HepG2 (cell line): ENCODE results near the gene CLIC6. TPM values are rescaled to one million over a fixed set of nuclear protein-coding genes. Genes with fewer than 3 reads are reported as not detected.

Source experiments
- ATAC-seq: fragments of 200-7000 bp; cut with Tn5 transposase; 3 replicates; pipeline ENCODE4 v1.9.1; 2020; ENCODE audit warnings: mild to moderate bottlenecking, moderate library complexity
- BruUV-seq: library from RNA; stranded (reverse); fragments of 400-500 nt; replicated peaks from 2 replicates; lab custom pipeline; 2021; lab: Mats Ljungman, UMichigan
- CTCF ChIA-PET: fragments of 300-600 bp; formaldehyde crosslinking; extraction: SDS; loops from one replicate; lab custom pipeline; 2021; ENCODE audit warnings: low total read pairs, inconsistent platforms, low intra/inter-chr PET ratio; lab: Yijun Ruan, JAX
- POLR2A ChIA-PET: fragments of 350-600 bp; sonication (Branson Sonifier 250); formaldehyde crosslinking; loops from one replicate; lab custom pipeline; 2020; ENCODE audit warnings: antibody characterized with exemption, inconsistent platforms; lab: Yijun Ruan, JAX
- DNase-seq: peaks from one replicate; pipeline ENCODE4 v3.0.0-alpha.2; 2015; ENCODE audit warnings: low spot score
- FAIRE-seq: peaks from 3 replicates; lab custom pipeline; 2011; peaks lifted over from hg19 to GRCh38; lab: Jason Lieb, UNC
- H2AFZ ChIP-seq: one replicate; pipeline ENCODE4 v1.6.1; 2011; ENCODE audit warnings: low read length, inconsistent platforms
- H3K27ac ChIP-seq: fragments of 300-600 bp; 3 replicates; pipeline ENCODE4 v1.8.0; 2011; ENCODE audit warnings: mixed run types, mild to moderate bottlenecking, mixed read lengths, low read length, inconsistent platforms; ENCODE audit not compliant: insufficient read depth; ENCODE audit errors: extremely low read length
- H3K27me3 ChIP-seq, 2 experiments: fragments of 200-600 bp in 1 of 2; 2 replicates in 1 of 2; 3 replicates in 1 of 2; pipeline versions ENCODE4 v1.6.0 to v1.8.0; 2011; ENCODE audit warnings: low read length in 2 of 2, mild to moderate bottlenecking in 2 of 2, moderate library complexity in 2 of 2, inconsistent platforms in 1 of 2; ENCODE audit not compliant: insufficient read depth in 2 of 2, control insufficient read depth in 1 of 2
- H3K36me3 ChIP-seq, 2 experiments: fragments of 200-600 bp in 1 of 2; replicated peaks in 1 of 2; 2 replicates in 1 of 2; 3 replicates in 1 of 2; pipeline versions ENCODE4 v1.5.1 to v1.8.0; 2011; ENCODE audit warnings: low read length in 2 of 2, inconsistent platforms in 1 of 2; ENCODE audit not compliant: insufficient read depth in 2 of 2, control insufficient read depth in 1 of 2
- H3K4me1 ChIP-seq: 2 replicates; pipeline ENCODE4 v1.5.1; 2012; ENCODE audit warnings: low read length, inconsistent platforms; ENCODE audit not compliant: insufficient read depth
- H3K4me2 ChIP-seq: 2 replicates; pipeline ENCODE4 v1.6.0; 2011; ENCODE audit warnings: low read depth, low read length, inconsistent platforms
- H3K4me3 ChIP-seq, 3 experiments: fragments of 200-600 bp in 1 of 3; sonication (generic), shearing (Covaris generic) in 1 of 3; replicated peaks in 1 of 3; 2 replicates each; pipeline ENCODE4 v1.5.1; 2011 to 2016; ENCODE audit warnings: low read length in 3 of 3, inconsistent platforms in 2 of 3, low read depth in 2 of 3, mild to moderate bottlenecking in 2 of 3, control low read depth in 1 of 3, mixed read lengths in 1 of 3; ENCODE audit not compliant: insufficient read depth in 1 of 3
- H3K79me2 ChIP-seq: one replicate; pipeline ENCODE4 v1.6.1; 2011; ENCODE audit warnings: low read length, inconsistent platforms; ENCODE audit not compliant: insufficient read depth
- H3K9ac ChIP-seq: 2 replicates; pipeline ENCODE4 v1.6.0; 2011; ENCODE audit warnings: mild to moderate bottlenecking, low read depth, low read length, inconsistent platforms; ENCODE audit not compliant: insufficient read depth
- H3K9me3 ChIP-seq: 2 replicates; pipeline ENCODE4 v1.5.1; 2012; ENCODE audit warnings: mild to moderate bottlenecking, low read length
- H4K20me1 ChIP-seq: 2 replicates; pipeline ENCODE4 v1.6.0; 2011; ENCODE audit warnings: inconsistent platforms, mild to moderate bottlenecking, low read length, moderate library complexity; ENCODE audit not compliant: insufficient read depth
- FOXC1 ChIP-seq: sonication (generic); formaldehyde crosslinking; IDR thresholded peaks from 2 replicates; pipeline ENCODE4 v1.8.0; 2022; ENCODE audit warnings: mild to moderate bottlenecking, missing genetic modification reagents, borderline replicate concordance
- GZF1 ChIP-seq: sonication (generic); formaldehyde crosslinking; IDR thresholded peaks from 2 replicates; pipeline ENCODE4 v1.5.1; 2020; ENCODE audit warnings: mild to moderate bottlenecking, missing genetic modification reagents
- HOXA3 ChIP-seq: sonication (generic); formaldehyde crosslinking; IDR thresholded peaks from 2 replicates; pipeline ENCODE4 v1.5.0; 2020; ENCODE audit warnings: missing genetic modification reagents
- IKZF5 ChIP-seq: IDR thresholded peaks from 2 replicates; pipeline ENCODE4 v1.6.1; 2018; ENCODE audit warnings: missing genetic modification reagents, mild to moderate bottlenecking, missing compliant biosample characterization
- KDM3A ChIP-seq: IDR thresholded peaks from 2 replicates; pipeline ENCODE4 v1.6.1; 2018; ENCODE audit warnings: low read depth, missing compliant biosample characterization
- SALL1 ChIP-seq: sonication (generic); formaldehyde crosslinking; IDR thresholded peaks from 2 replicates; pipeline ENCODE4 v1.8.0; 2022; ENCODE audit warnings: mild to moderate bottlenecking, missing genetic modification reagents
- TCF12 ChIP-seq, 2 experiments: fragments of 450-650 bp in 1 of 2; sonication (generic) in 1 of 2; formaldehyde crosslinking in 1 of 2; IDR thresholded peaks; 2 replicates each; pipeline versions ENCODE4 v1.6.1 to v1.8.0; 2017 to 2022; ENCODE audit warnings: antibody characterized with exemption in 1 of 2, mild to moderate bottlenecking in 1 of 2, missing genetic modification reagents in 1 of 2, moderate library complexity in 1 of 2
- ZHX1 ChIP-seq: sonication (generic); formaldehyde crosslinking; IDR thresholded peaks from 2 replicates; pipeline ENCODE4 v1.8.1; 2022; ENCODE audit warnings: low read depth, mild to moderate bottlenecking, missing genetic modification reagents
- ZKSCAN8 ChIP-seq: IDR thresholded peaks from 2 replicates; pipeline ENCODE4 v1.6.1; 2016; ENCODE audit warnings: borderline replicate concordance, missing genetic modification reagents, missing compliant biosample characterization
- WGBS: methylation state at CpG from one replicate; pipeline ENCODE4 v1.1.6; 2017; ENCODE audit warnings: low lambda C conversion rate; 5-methylcytosine and 5-hydroxymethylcytosine counted together
- in situ Hi-C: cut with HindIII; loops from 2 replicates; pipeline ENCODE4 v1.10.0; 2017; ENCODE audit warnings: low pct_unique_long_range_greater_than_20kb; ENCODE audit not compliant: extremely low pct_ligation_motif_present
- intact Hi-C: fragments of 100-400 bp; cut with micrococcal nuclease; formaldehyde crosslinking; loops from one replicate; pipeline ENCODE4 v1.10.0; 2022; ENCODE audit not compliant: unreplicated experiment
- polyA plus RNA-seq, 8 experiments: library from polyadenylated mRNA; depleted of rRNA in 3 of 8; stranded (reverse) in 7 of 8; unstranded in 1 of 8; fragments of >200 nt; fragmentation: Illumina TruSeq in 4 of 8; extraction: Trizol in 4 of 8; gene quantifications; 2 replicates each; pipeline versions ENCODE4 v1.2.1 to v1.2.3, GENCODE V29; 2011 to 2016; ENCODE audit warnings: low read depth in 4 of 8, missing spikeins in 1 of 8, mixed read lengths in 1 of 8; ENCODE audit not compliant: insufficient read depth in 1 of 8
- total RNA-seq, 5 experiments: library from RNA; depleted of rRNA; stranded (reverse); fragments of >200 nt; fragmentation: Illumina TruSeq; extraction: Trizol; gene quantifications; 2 replicates each; pipeline ENCODE4 v1.2.3, GENCODE V29; 2016; ENCODE audit warnings: low read depth in 1 of 5

Gene CLIC6
- total and polyA plus RNA-seq, 2 of the 13 experiments (the other 11 are each of a cell fraction or from before 2014, with no cell fraction given): not detected

DNA sequence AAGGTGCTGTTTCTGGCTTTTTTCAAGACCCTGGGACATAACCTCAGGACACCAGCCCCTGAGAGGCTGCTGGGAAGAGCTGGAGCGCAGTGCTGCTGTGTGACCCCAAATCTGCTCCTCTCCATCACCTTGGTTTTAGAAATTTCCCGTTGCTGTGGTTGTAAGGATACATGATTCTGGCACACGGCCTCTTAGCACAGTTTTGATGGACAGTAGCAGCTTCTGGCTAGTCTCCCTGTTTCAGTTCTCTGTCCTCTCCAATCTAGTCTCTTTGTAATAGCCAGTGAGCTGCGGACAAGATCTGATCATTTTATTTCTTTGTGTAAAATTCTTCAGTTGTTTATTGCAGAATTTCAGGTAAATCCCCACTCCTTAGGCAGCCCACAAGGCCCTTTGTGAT lies 3.1 kb downstream of the CLIC6 start:
- Histone ChIP-seq H3K79me2 (no peaks in the 10 kb centered on the region), H3K4me2 (no peak overlapping the region), H4K20me1 (no peaks in the 10 kb centered on the region), H3K27ac (no peak overlapping the region), H3K4me1 (peaks cover 14% of the 10 kb centered on the region), H3K9ac (no peak overlapping the region), H3K36me3 (no peaks in the 10 kb centered on the region), H3K4me3 (no peak overlapping the region), H2AFZ (no peak overlapping the region), H3K9me3 (no peaks in the 10 kb centered on the region), H3K27me3 (peaks cover 5 to 53% of the 10 kb centered on the region in 2 experiments; a peak in 4 of 5 replicates)
- in situ Hi-C loops: no loop called here
- CTCF ChIA-PET: no interaction called here
- whole genome bisulfite sequencing: 53% methylated on average over 4 of the region's 4 CpGs
- ATAC-seq: no peak
- TF ChIP-seq ZHX1 (CRISPR knock-in tag): no peak
- no peak for TF ChIP-seq SALL1 (CRISPR knock-in tag)
- no peak for TF ChIP-seq HOXA3 (CRISPR knock-in tag)
- no peak for TF ChIP-seq FOXC1 (CRISPR knock-in tag)
- TF ChIP-seq GZF1 (CRISPR knock-in tag): no peak
- BruUV-seq: no TSS peak
- POLR2A ChIA-PET: no interaction called here
- intact Hi-C loops: no loop called here
- no peak for DNase-seq
- no peak for FAIRE-seq

- no peak overlapping the region for H3K27ac ChIP-seq
- peaks cover 14% of the 10 kb centered on the region for H3K4me1 ChIP-seq
- no peaks in the 10 kb centered on the region for H3K9me3 ChIP-seq
- POLR2A ChIA-PET: no interaction called here
- intact Hi-C loops (no loop called here), in situ Hi-C loops (no loop called here)
- BruUV-seq: no TSS peak
- no peaks in the 10 kb centered on the region for H3K36me3 ChIP-seq
- no peak for DNase-seq
- TF ChIP-seq ZKSCAN8 (CRISPR knock-in tag): no peak
- no peak for TF ChIP-seq KDM3A (CRISPR knock-in tag)
- no peak for TF ChIP-seq IKZF5 (CRISPR knock-in tag)
- no peak for TF ChIP-seq TCF12 (IDR thresholded peaks at IDR 0.05)
- no peak for TF ChIP-seq TCF12 (CRISPR knock-in tag; IDR thresholded peaks at IDR 0.05)
- H2AFZ ChIP-seq: no peak overlapping the region
- no peak overlapping the region for H3K4me2 ChIP-seq
- H3K79me2 ChIP-seq: no peaks in the 10 kb centered on the region
- H3K9ac ChIP-seq: no peak overlapping the region
- CTCF ChIA-PET: no interaction called here
- WGBS: 11% methylated on average over 3 of the region's 3 CpGs
- FAIRE-seq: no peak
- H4K20me1 ChIP-seq: no peaks in the 10 kb centered on the region
- ATAC-seq: no peak
- H3K4me3 ChIP-seq: no peak overlapping the region
- peaks cover 5 to 51% of the 10 kb centered on the region in 2 experiments; a peak in 4 of 5 replicates for H3K27me3 ChIP-seq
These were observed 4.2 kb downstream of the CLIC6 start for GRCh38 chr21:34673006-34673405.
